GM18870 (cell line): ENCODE data around the gene TRIP12.
"Not testable (repeated sequence)": the region's sequence is repeated elsewhere in the genome, so short reads cannot be mapped to it uniquely, and the experiment has no call there.

Experiments used
- ATAC-seq: cut with Tn5 transposase; IDR thresholded peaks from one replicate; pipeline ENCODE4 v1.9.1; 2021; ENCODE audit warnings: moderate library complexity; ENCODE audit not compliant: unreplicated experiment

The TRIP12 gene

DNA sequence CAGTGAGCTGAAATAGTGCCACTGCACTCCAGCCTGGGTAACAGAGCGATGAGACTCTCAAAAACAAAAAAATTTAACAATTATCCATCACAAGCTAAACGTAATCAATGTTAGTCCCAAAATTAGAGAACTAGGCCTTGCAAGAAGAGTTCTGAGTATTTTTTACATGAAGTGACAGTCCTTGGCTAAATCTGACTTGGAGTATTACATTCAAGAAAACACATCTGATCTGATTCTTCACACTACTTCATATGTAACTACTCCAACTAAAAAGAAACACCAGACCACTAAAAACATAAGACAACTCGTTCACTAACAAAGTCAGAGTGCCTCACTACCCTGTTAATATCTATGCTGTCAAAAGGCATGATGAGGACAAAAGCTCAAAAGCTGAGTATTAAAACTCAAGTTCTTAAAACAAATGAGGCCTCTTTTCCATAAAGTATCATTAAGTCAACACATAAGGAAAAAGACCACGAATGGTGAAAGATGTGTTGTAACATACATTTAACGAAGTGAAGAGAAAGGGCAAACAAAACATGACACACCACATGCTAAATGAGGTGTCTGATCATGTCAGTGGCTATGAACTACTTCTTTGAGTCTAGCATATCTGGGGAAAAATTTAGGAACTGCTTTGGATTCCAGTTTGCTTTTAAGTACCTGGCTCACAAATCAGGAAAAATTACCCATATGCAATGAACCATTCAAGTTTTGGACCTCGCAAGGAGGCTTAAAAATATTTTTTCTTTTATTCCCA is 42.4 kb downstream of the TRIP12 start:
- no peak for ATAC-seq

DNA sequence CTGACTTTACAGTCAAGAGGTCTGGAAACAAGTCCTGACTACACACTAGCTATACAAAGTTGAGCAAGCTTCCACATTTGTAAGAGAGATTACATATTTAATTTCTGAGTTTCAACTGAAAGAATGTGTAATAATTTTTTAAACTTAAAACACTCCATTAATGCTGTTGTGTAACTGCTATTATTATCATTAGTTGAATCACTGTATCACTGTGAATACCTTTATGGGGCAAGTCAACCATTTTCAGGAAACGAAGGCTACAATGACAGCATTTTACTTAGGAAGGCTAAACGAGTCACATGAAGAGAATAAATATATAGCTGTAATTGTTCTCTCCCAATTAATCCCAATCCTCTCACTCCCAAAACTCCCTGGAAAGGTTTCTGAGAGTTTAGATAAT is 46.3 kb downstream of the TRIP12 start:
- no peak for ATAC-seq

DNA sequence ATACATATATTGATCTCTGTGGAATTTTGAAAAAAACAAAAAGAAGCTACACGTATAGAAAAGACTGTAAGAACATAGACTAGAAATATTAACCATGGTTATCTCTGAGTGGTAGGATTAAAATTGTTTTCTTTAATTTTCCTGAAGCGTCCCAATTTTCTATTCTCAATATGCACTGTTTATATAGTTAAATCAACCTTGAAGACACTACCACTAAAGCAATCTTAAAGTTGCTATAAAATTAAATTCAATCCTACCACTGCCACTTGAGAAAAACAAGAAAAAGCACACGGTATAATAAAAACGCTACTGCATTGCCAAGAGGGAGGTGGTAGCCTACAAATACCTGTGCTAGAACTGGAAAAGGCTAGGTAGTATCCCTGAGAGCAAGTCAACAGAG is 47.2 kb downstream of the TRIP12 start:
- ATAC-seq, result no peak

DNA sequence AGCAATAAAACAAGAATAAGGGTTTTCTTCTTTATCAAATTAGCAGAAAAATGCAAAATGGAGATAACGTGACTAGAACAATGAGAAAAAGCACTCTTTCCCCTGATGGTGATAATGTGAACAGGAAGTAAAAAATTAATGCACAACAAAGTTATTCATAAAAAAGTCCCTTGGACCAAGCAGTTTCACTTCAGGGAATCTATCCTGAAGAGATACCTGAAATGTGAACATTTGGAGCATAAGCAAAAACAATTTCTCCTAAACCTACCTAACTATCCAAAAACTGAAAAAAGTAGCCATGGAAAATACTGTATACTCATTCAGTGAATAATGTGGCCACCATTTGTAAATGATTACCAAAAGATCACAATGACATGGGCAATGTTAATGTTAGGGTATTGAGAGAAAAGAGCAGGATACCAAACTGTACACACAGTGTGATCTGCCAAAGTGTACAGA is 48.7 kb downstream of the TRIP12 start:
- ATAC-seq, result peak; percentile 85

DNA sequence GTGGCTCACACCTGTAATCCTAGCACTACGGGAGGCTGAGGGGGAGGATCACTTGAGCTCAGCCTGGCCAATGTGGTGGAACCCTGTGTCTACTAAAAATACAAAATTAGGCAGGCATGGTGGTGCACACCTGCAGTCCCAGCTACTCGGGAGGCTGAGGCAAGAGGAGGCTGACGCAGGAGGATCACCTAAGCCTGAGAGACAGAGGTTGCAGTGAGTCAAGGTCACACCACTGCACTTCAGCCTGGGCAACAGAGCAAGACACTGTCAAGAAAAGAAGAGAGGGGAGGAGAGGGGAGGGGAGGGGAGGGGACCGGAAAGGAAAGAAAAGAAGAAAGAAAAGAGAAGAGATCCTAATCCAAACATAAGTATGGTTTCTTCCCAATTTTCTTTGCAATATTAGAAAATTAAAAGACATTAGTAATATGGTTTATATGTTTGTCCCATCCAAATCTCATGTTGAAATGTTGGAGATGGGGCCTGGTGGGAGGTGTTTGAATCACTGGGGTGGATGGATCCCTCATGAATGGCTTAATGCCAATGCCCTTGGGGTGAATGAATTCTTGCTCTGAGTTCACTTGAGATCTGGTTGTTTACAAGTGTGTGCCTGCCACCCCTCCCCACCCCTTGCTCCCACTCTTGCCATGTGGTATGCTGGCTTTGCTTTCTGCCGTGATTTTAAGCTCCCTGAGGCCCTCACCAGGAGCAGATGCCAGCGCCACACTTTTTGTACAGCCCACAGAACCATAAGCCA is 50.7 kb downstream of the TRIP12 start:
- no peak for ATAC-seq

DNA sequence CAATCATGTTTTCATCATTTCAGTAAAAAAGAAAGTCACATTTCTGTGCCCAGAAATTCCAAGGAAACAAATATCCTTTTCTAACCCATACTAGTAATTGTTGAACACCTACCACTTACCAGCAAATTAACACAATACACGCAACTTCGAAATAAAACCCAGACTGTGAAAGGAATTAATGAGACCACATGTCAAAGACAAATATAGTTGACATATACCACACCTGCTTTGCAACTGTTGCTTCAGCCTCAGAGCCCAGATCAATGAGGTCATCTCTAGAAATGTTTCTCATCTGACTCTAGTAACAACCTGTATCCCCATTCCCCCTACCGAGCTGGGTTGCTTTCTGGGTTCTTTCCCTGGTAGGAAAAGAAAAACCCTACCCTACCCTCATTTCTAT is 52.6 kb downstream of the TRIP12 start:
- no peak for ATAC-seq

DNA sequence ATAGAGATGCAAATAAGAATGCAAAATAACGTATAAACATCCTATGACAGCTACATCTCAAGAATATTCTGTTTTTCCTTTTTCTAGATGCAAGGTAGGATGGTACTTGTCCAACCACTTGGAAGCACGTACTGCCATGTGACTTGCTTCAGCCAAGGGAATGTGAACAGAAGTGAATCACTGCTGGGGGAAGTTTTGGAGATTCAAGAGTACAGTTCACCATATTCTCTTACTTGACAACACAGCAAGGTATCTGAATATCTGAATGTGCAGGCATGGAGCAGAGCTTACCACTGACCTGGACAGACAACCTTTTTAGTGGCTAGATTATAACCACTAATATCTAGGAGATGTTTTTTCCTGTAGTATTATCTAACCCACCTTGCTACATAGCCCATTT is 53.0 kb downstream of the TRIP12 start:
- no peak for ATAC-seq

DNA sequence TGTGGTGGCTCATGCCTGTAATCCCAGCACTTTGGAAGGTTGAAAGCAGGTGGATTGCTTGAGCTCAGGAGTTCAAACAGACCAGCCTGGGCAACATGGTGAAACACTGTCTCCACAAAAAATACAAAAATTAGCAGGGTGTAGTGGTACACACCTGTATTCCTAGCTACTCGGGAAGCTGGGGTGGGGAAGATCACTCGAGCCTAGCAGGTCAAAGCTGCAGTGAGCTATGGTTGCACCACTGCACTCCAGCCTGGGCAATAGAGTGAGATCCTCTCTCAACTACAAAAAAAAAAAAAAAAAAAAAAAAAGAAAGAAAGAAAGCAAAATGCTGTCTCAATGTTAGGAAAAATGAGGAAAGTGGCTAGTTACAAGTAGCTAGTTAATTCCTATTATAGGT is 56.8 kb downstream of the TRIP12 start:
- ATAC-seq, result no peak

DNA sequence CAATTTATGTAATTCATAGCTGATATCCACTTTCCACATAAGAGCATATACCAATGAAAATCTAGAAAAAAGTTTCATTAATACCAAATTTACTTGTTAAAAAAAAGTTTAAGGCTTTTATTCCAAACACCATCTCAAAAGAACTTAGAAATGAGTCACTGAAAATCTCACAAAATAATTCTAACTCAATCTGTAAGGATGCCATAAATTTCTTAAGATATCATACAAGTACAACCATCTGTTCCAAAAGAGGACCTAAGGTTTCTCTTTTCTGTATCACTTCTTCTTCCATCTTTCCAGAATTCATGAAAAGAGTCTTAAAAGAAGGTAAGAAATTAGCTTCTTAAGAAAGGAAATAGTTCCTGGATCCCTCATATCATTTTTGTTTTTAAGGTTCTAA is 60.4 kb downstream of the TRIP12 start:
- no peak for ATAC-seq

DNA sequence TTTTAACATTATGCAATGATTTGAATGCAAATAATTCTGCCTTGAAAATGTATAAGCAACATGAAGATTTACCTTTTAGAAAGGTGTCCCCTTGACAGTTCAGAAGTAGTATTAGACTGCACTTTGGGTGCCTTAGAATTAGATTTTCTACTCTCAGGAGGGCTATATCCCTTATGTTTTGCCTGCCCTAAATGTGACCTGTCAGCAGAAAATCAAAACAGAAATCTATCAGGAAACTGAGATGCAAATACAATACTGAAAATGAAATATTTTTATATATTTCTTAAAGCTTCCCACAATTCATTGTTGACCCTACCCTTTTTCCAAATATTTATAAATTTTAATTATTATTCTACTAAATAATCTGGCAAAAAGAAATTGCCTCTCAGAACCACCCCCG is 61.5 kb downstream of the TRIP12 start:
- no peak for ATAC-seq

DNA sequence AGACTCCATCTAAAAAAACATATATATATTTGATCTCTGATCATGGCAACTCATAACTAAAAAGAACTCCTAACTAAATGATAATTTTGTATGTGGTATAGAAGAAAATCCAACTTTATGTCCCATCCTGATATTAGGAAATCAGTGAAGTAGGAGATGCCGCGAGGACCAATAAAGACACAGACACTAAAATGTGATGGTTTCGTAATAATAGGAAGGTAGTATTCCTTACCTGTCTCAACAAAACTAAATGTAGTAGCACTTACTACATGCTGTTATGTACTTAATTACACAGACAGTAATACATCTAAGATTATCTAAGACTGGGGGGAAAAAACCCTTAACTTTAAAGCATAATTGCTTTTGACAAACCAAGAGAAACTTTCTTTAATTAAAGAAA is 63.5 kb downstream of the TRIP12 start:
- ATAC-seq, result no peak

DNA sequence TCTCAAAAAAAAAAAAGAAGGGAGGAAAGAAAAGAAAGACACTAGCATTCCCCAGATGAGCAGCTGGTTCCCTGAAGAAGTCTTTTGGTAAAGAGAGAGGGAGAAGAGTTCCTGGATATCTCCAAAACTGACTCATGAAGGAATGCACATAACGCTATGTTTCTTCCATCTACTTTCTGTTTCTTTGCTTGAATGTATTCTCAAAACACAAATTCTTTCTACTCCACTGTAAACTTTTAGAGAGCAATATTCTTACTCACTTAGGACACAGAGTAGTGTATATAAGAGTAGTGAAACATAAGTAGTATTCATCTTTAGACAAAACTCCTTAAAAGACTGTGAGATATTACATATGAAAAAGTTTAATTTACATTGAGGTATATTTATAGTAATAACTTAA is 64.2 kb downstream of the TRIP12 start:
- ATAC-seq, result no peak

DNA sequence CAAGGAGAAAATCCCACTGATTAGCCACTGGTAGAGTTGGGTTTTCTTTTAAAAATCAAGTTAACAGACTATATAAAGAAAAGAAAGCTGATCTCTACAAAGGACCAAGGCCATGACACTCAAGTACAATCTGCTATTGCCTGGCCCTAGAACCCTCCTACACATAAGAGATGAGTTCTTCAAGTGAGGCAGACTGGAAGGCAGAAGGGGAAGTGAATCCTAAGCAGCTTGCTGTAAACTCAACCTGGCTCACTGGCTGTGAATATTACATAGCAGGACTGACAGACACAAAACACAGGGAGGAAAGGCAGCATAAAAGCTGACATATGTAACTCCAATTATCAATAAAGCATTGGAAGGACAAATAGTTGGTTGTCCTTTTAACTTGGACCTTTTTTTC is 65.4 kb downstream of the TRIP12 start:
- peak; percentile 90 for ATAC-seq

DNA sequence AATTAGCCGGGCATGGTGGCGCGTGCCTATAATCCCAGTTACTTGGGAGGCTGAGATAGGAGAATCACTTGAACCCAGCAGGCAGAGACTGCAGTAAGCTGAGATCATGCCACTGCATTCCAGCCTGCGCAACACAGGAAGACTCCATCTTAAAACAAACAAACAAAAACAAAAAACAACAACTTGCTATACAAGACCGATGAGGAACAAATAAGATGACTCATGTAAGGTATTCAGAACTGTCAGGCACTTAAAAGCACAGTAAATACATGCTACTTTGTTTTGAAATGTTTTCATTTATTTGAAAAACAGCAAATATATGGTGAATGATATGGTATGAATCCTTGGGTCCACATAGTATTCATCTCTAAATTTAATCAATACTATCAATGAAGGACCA is 66.7 kb downstream of the TRIP12 start:
- no peak for ATAC-seq

DNA sequence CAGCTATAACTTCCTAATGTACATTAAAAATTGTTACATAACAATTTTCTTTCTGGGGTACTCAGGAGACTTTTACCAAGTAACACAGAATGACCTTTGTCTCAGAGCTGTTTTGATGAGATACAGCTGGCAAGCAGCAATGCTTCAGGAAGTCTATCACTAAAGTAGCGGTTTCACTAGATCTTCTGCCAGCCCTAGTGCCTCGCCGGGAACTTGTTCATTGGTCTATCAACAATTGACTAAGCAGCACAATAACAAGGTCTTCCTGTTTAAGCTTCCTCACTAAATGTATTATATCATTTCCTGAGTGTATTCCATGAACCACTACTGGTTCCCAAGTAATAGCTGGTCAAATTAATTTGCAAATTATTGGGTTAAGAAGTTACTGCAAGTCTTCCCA is 69.2 kb downstream of the TRIP12 start:
- ATAC-seq, result peak; percentile 74

DNA sequence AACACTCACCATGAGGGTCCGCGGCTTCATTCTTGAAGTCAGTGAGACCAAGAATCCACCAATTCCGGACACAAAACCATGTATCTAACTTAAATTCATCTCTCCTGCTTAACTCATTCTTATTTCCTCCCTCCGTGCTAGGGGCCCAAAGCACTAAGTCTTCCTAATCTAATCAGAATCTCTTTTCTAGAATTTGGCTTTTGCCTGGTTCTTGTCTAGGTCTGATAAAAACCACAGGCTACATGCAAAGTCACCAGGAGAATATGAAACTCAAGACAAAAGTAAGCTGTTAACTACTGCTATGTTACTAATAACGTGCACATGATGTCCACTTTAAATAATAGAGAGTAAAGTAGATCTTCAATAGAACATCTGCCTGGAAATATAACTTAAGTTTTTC is 69.9 kb downstream of the TRIP12 start:
- no peak for ATAC-seq

DNA sequence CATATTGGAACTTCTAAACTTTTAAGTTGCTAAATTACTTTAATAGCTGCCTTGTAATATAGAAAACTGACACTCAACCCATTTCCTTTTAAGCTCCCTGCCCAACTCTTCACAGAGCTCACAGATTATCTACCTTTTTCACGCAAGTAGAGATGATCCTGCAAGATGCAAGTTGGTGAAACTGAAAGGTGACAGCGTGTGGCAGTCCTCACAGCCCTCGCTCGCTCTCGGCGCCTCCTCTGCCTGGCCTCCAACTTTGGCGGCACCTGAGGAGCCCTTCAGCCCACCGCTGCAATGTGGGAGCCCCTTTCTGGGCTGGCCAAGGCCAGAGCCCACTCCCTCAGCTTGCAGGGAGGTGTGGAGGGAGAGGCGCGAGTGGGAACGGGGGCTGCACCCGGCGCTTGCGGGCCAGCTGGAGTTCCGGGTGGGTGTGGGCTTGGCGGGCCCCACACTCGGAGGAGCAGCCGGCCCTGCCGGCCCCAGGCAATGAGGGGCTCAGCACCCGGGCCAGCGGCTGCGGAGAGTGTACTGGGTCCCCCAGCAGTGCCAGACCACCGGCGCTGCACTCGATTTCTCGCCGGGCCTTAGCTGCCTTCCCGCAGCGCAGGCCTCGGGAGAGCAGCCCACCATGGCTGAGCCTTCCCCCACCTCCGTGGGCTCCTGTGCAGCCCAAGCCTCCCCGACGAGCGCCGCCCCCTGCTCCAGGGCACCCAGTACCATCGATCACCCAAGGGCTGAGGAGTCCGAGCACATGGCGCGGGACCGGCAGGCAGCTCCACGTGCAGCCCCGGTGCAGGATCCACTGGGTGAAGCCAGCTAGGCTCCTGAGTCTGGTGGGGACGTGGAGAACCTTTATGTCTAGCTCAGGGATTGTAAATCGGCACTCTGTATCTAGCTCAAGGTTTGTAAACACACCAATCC is 71.2 kb downstream of the TRIP12 start:
- not testable (repeated sequence) for ATAC-seq

DNA sequence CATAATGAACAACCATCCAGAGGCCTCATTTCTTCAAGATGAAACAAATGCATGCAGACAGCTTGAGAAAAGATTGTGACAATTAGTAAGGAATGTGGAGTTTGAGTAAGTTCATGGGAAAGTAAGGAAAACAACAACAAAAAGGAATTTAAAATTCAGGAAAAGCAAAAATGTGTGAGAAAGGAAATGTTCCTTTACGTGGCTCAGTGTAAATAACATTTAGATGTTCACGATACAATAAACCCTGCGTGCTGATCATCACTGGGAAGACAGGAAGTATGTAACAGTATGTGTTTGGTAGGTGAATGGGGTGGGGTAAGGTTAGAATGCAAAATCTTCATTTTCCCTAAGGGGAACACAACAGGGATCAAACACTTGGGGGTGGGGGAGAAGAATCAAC is 72.7 kb downstream of the TRIP12 start:
- no peak for ATAC-seq

DNA sequence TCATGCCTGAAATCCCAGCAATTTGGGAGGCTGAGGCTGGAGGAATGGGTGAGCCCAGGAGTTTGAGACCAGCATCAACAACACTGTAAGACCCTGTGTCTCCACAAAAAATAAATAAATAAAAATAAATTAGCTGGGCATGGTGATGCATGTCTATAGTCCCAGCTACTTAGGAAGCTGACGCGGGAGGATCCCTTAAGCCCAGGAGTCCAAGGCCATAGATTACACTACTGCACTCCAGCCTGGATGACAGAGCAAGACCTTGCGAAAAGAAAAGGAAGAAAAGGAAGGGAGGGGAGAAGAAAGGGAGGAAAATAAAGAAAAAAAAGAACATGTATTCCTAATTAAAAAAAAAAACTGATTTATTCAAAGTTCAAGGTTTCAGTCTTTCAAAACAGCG is 78.2 kb downstream of the TRIP12 start:
- ATAC-seq, result no peak

DNA sequence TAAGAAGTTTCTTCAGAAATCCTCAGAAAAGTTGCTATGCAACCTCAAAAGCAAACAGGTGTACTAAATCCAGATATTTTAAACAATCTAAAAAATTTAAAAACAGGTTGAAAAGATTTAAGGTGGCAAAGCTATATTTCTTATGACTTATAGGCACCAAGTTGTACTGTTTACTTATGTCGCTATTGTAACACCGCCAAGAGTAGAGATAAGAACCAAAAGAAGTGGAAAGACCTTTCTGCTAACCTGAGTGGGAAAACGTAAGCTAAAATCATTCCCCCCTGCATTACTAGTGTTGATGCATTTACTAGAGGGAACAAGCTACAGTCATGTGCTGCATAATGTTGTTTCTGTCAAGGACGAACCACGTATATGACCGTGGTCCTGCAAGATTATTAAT is 83.1 kb downstream of the TRIP12 start:
- ATAC-seq, result no peak

DNA sequence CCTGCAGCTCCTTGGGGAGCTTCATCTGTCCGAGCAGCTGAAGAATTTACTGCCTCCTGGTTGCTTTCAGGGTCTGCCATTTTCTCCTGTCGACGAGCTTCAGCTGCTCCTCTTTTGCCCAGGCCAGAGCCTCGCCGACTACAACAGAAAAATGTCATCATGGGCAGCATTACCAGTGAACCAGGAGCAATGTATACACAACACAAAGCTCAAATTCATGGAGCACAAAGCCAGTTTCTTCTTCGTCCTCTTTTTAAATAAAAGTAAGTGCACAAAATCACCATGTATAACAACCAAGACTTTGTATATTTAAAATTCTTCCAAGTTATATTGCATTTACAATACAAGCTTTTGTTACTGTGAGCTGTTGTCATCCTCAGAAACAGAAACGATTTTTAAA is 85.0 kb downstream of the TRIP12 start:
- ATAC-seq, result no peak
